Gastroesophageal sphincter (tissue), 4 donors: Measurements from ENCODE around the gene HOXA11. TPM values are rescaled to one million over a fixed set of nuclear protein-coding genes. Genes with fewer than 3 reads are reported as not detected.

Source experiments
- ATAC-seq: fragments of 150-250 bp; one replicate; pipeline ENCODE4 v1.9.1; 2016; ENCODE audit warnings: mild to moderate bottlenecking, moderate library complexity
- H3K27ac ChIP-seq, 4 donors: fragments of 200-600 bp; sonication (generic) in 3 of 4; 1 replicate in 3 of 4; 2 replicates in 1 of 4; pipeline ENCODE4 v1.5.1; 2016 to 2019
- H3K27me3 ChIP-seq: fragments of 200-600 bp; sonication (generic); one replicate; pipeline ENCODE4 v1.5.1; 2019
- H3K36me3 ChIP-seq, 2 donors: fragments of 200-600 bp; sonication (generic); one replicate each; pipeline ENCODE4 v1.5.1; 2019; ENCODE audit warnings: control low read depth in 1 of 2
- H3K4me1 ChIP-seq, 3 donors: fragments of 200-600 bp; sonication (generic); 1 replicate in 2 of 3; 2 replicates in 1 of 3; pipeline ENCODE4 v1.5.1; 2016 to 2019; ENCODE audit warnings: control low read depth in 2 of 3
- H3K4me3 ChIP-seq, 2 donors: fragments of 200-600 bp; sonication (generic); one replicate each; pipeline ENCODE4 v1.5.1; 2019; ENCODE audit warnings: mild to moderate bottlenecking in 1 of 2, moderate library complexity in 1 of 2
- H3K9me3 ChIP-seq, 3 donors: fragments of 200-600 bp; sonication (generic); one replicate each; pipeline ENCODE4 v1.5.1; 2017 to 2019; ENCODE audit warnings: control low read depth in 2 of 3
- CTCF ChIP-seq, 4 experiments: fragments of 200-600 bp in 2 of 4; fragments of 450-650 bp in 2 of 4; sonication (generic) in 1 of 4; IDR thresholded peaks; one replicate each; pipeline ENCODE4 v1.5.1; 2017 to 2019; ENCODE audit warnings: antibody characterized with exemption in 4 of 4, mild to moderate bottlenecking in 2 of 4, moderate library complexity in 2 of 4
- EP300 ChIP-seq: sonication (generic); formaldehyde crosslinking; IDR thresholded peaks from one replicate; pipeline ENCODE4 v1.6.1; 2017; ENCODE audit warnings: antibody characterized with exemption, mild to moderate bottlenecking
- POLR2A ChIP-seq, 2 donors: fragments of 450-650 bp; IDR thresholded peaks; one replicate each; pipeline ENCODE4 v1.6.1; 2017; ENCODE audit warnings: antibody characterized with exemption in 2 of 2, mild to moderate bottlenecking in 2 of 2, moderate library complexity in 1 of 2
- POLR2AphosphoS5 ChIP-seq: sonication (generic); formaldehyde crosslinking; IDR thresholded peaks from one replicate; pipeline ENCODE4 v1.6.1; 2017; ENCODE audit warnings: antibody characterized with exemption
- WGBS, 2 donors: methylation state at CpG; one replicate each; pipeline ENCODE4 v1.1.5; 2018; ENCODE audit warnings: low coverage in 1 of 2; 5-methylcytosine and 5-hydroxymethylcytosine counted together
- total RNA-seq, 4 donors: library from RNA; depleted of rRNA; stranded (reverse); fragments of >200 nt; gene quantifications; one replicate each; pipeline ENCODE4 v1.1.0, GENCODE V29; 2016

Gene HOXA11
- total RNA-seq, 4 donors from 2014 or later = 0.12 TPM; not detected in 3

GRCh38 chr7:27221201-27221797 lies 36.3 kb upstream of the HOXA11 start:
- ATAC-seq = no peak
- Histone ChIP-seq H3K4me1 (peaks cover 0 to 14% (median 0%) of the 10 kb centered on the region in 3 donors), H3K27ac (no peak overlapping the region), H3K9me3 (no peaks in the 10 kb centered on the region), H3K27me3 (peaks cover 99% of the 10 kb centered on the region), H3K4me3 (no peak overlapping the region), H3K36me3 (no peaks in the 10 kb centered on the region)
- WGBS, 2 donors = 94 to 100% methylated on average over 1 to 2 of the region's 3 CpGs
- no peak for TF ChIP-seq POLR2A (IDR thresholded peaks at IDR 0.05)
- no peak for TF ChIP-seq POLR2AphosphoS5

GRCh38 chr7:27220440-27220955 lies 35.5 kb upstream of the HOXA11 start:
- Histone ChIP-seq H3K4me1 (peaks cover 0 to 12% (median 0%) of the 10 kb centered on the region in 3 donors), H3K4me3 (no peak overlapping the region), H3K27ac (no peak overlapping the region), H3K9me3 (no peaks in the 10 kb centered on the region), H3K36me3 (no peaks in the 10 kb centered on the region), H3K27me3 (peaks cover 99% of the 10 kb centered on the region)
- no peak for ATAC-seq
- TF ChIP-seq POLR2AphosphoS5 = no peak
- 41 to 100% methylated on average over 1 to 5 of the region's 45 CpGs for WGBS, 2 donors

- no peaks in the 10 kb centered on the region for H3K9me3 ChIP-seq
- TF ChIP-seq CTCF (IDR thresholded peaks at IDR 0.05) = no peak
- 83 to 90% methylated on average over 1 to 2 of the region's 4 CpGs for WGBS, 2 donors
- peaks cover 0 to 6% (median 0%) of the 10 kb centered on the region in 3 donors for H3K4me1 ChIP-seq
- H3K27ac ChIP-seq = no peak overlapping the region
- ATAC-seq = no peak
- peaks cover 99% of the 10 kb centered on the region for H3K27me3 ChIP-seq
- H3K4me3 ChIP-seq = no peak overlapping the region
- H3K36me3 ChIP-seq = no peaks in the 10 kb centered on the region
Measured at GRCh38 chr7:27219821-27220220, 34.8 kb upstream of the HOXA11 start.

- no peaks in the 10 kb centered on the region for H3K36me3 ChIP-seq
- TF ChIP-seq POLR2A (IDR thresholded peaks at IDR 0.05) = no peak
- ATAC-seq = no peak
Measured at GRCh38 chr7:27217951-27218350, 32.9 kb upstream of the HOXA11 start.

GRCh38 chr7:27215356-27215755 lies 30.3 kb upstream of the HOXA11 start:
- TF ChIP-seq CTCF (IDR thresholded peaks at IDR 0.05) (no peak), POLR2AphosphoS5 (no peak), EP300 (no peak), POLR2A (IDR thresholded peaks at IDR 0.05) (no peak)
- 100% methylated on average over 1 of the region's 2 CpGs; no CpG with 5 or more reads in 1 of the 2 donors for WGBS, 2 donors
- Histone ChIP-seq H3K4me3 (no peak overlapping the region), H3K27me3 (peaks cover 99% of the 10 kb centered on the region), H3K27ac (no peak overlapping the region), H3K4me1 (peaks cover 0 to 28% (median 4%) of the 10 kb centered on the region in 3 donors), H3K36me3 (no peaks in the 10 kb centered on the region), H3K9me3 (no peaks in the 10 kb centered on the region)
- ATAC-seq = no peak

More at GRCh38 chr7:27217951-27218350, 32.9 kb upstream of the HOXA11 start:
- H3K4me1 ChIP-seq = peaks cover 0 to 16% (median 4%) of the 10 kb centered on the region in 3 donors
- H3K9me3 ChIP-seq = no peaks in the 10 kb centered on the region
- H3K4me3 ChIP-seq = no peak overlapping the region
- H3K27me3 ChIP-seq = peaks cover 99% of the 10 kb centered on the region
- H3K27ac ChIP-seq = no peak overlapping the region

GRCh38 chr7:27214239-27214950 lies 29.4 kb upstream of the HOXA11 start:
- H3K4me3 ChIP-seq = no peak overlapping the region
- H3K36me3 ChIP-seq = no peaks in the 10 kb centered on the region
- H3K9me3 ChIP-seq = no peaks in the 10 kb centered on the region
- TF ChIP-seq POLR2A (IDR thresholded peaks at IDR 0.05) (no peak), CTCF (IDR thresholded peaks at IDR 0.05) (no peak), POLR2AphosphoS5 (no peak), EP300 (no peak)
- H3K27ac ChIP-seq = no peak overlapping the region
- 58 to 80% methylated on average over 3 to 8 of the region's 8 CpGs for WGBS, 2 donors
- H3K4me1 ChIP-seq = peaks cover 0 to 27% (median 4%) of the 10 kb centered on the region in 3 donors
- no peak for ATAC-seq
- peaks cover 99% of the 10 kb centered on the region for H3K27me3 ChIP-seq
